HCT116 (cell line): ENCODE results near the gene KMT5C. TPM values are rescaled to one million over a fixed set of nuclear protein-coding genes. Genes with fewer than 3 reads are reported as not detected.

ENCODE experiments used
- ATAC-seq: fragments of 200-7000 bp; cut with Tn5 transposase; 2 replicates; pipeline ENCODE4 v1.9.1; 2020; ENCODE audit warnings: mild to moderate bottlenecking, moderate library complexity
- BruUV-seq: library from RNA; stranded (reverse); fragments of 400-500 nt; replicated peaks from 2 replicates; lab custom pipeline; 2021; lab: Mats Ljungman, UMichigan
- CTCF ChIA-PET: fragments of 300-600 bp; sonication (Branson Sonifier 250); formaldehyde crosslinking; loops from one replicate; lab custom pipeline; 2021; ENCODE audit warnings: antibody characterized with exemption; lab: Charles Lee
- POLR2A ChIA-PET: fragments of 300-600, 350-600 bp; sonication (Branson Sonifier 250); formaldehyde crosslinking; loops from one replicate; lab custom pipeline; 2021; ENCODE audit warnings: antibody characterized with exemption; lab: Charles Lee
- RAD21 ChIA-PET, 2 experiments: fragments of 300-600 bp; sonication (Branson Sonifier 250); formaldehyde crosslinking; loops; one replicate each; lab custom pipeline; 2023; ENCODE audit warnings: low total read pairs in 2 of 2; ENCODE audit not compliant: uncharacterized antibody in 2 of 2, unreplicated experiment in 2 of 2, low non-redundant PET in 1 of 2; lab: Charles Lee
- DNase-seq: peaks from one replicate; pipeline ENCODE4 v3.0.0-alpha.2; 2010; ENCODE audit warnings: low read depth, low spot score
- H2AFZ ChIP-seq: fragments of 200-600 bp; shearing (Covaris generic), sonication (generic); 2 replicates; pipeline ENCODE4 v1.6.1; 2017; ENCODE audit warnings: low read depth, mixed run types, mixed read lengths, antibody characterized with exemption, low read length; ENCODE audit not compliant: poor library complexity, severe bottlenecking
- H3K27ac ChIP-seq: 2 replicates; pipeline ENCODE4 v1.5.1; 2012; ENCODE audit warnings: low read depth, low read length
- H3K27me3 ChIP-seq: fragments of 200-600 bp; sonication (generic); 2 replicates; pipeline ENCODE4 v1.6.1; 2016; ENCODE audit warnings: mixed run types, low read length, mixed read lengths; ENCODE audit not compliant: insufficient read depth
- H3K36me3 ChIP-seq, 2 experiments: fragments of 200-500 bp in 1 of 2; fragments of 200-600 bp in 1 of 2; sonication (Bioruptor generic) in 1 of 2; sonication (generic) in 1 of 2; 2 replicates each; pipeline versions ENCODE4 v1.5.1 to v1.6.1; 2014 to 2016; ENCODE audit warnings: low read length in 2 of 2, inconsistent platforms in 1 of 2, mixed read lengths in 1 of 2, mixed run types in 1 of 2; ENCODE audit not compliant: insufficient read depth in 2 of 2, control insufficient read depth in 1 of 2
- H3K4me1 ChIP-seq, 2 experiments: fragments of 200-600 bp in 1 of 2; sonication (generic) in 1 of 2; 2 replicates each; pipeline versions ENCODE4 v1.5.1 to v1.6.1; 2012 to 2017; ENCODE audit warnings: low read length in 2 of 2, inconsistent platforms in 1 of 2, mild to moderate bottlenecking in 1 of 2, mixed read lengths in 1 of 2, mixed run types in 1 of 2, moderate library complexity in 1 of 2; ENCODE audit not compliant: insufficient read depth in 2 of 2, control insufficient read depth in 1 of 2
- H3K4me2 ChIP-seq: fragments of 200-600 bp; sonication (generic); 2 replicates; pipeline ENCODE4 v1.6.1; 2017; ENCODE audit warnings: mixed run types, low read length, mixed read lengths
- H3K4me3 ChIP-seq, 2 experiments: fragments of 200-600 bp in 1 of 2; sonication (generic) in 1 of 2; replicated peaks in 1 of 2; 2 replicates each; pipeline ENCODE4 v1.5.1; 2011 to 2016; ENCODE audit warnings: low read length in 2 of 2, control low read depth in 1 of 2, low read depth in 1 of 2, mild to moderate bottlenecking in 1 of 2, mixed read lengths in 1 of 2, mixed run types in 1 of 2
- H3K79me2 ChIP-seq: fragments of 200-600 bp; sonication (generic); 2 replicates; pipeline ENCODE4 v1.6.1; 2017; ENCODE audit warnings: mild to moderate bottlenecking, mixed run types, low read length, moderate library complexity, mixed read lengths; ENCODE audit not compliant: insufficient read depth
- H3K9ac ChIP-seq: fragments of 200-600 bp; sonication (generic); 2 replicates; pipeline ENCODE4 v1.6.1; 2016; ENCODE audit warnings: low read length, mixed read lengths
- H3K9me2 ChIP-seq: fragments of 200-600 bp; sonication (generic), shearing (Covaris generic); 2 replicates; pipeline ENCODE4 v1.6.1; 2017; ENCODE audit warnings: mixed run types, mild to moderate bottlenecking, moderate library complexity; ENCODE audit not compliant: insufficient read depth
- H3K9me3 ChIP-seq, 2 experiments: fragments of 200-500 bp in 1 of 2; fragments of 200-600 bp in 1 of 2; sonication (Bioruptor generic) in 1 of 2; sonication (generic) in 1 of 2; 2 replicates each; pipeline ENCODE4 v1.6.1; 2014 to 2017; ENCODE audit warnings: low read length in 2 of 2, mixed read lengths in 2 of 2, inconsistent platforms in 1 of 2, low read depth in 1 of 2, mild to moderate bottlenecking in 1 of 2, mixed run types in 1 of 2, moderate library complexity in 1 of 2; ENCODE audit not compliant: control insufficient read depth in 1 of 2, insufficient read depth in 1 of 2
- H4K20me1 ChIP-seq: fragments of 200-600 bp; sonication (generic), shearing (Covaris generic); 2 replicates; pipeline ENCODE4 v1.6.1; 2017; ENCODE audit warnings: mixed run types, mild to moderate bottlenecking, moderate library complexity; ENCODE audit not compliant: insufficient read depth
- ELF1 ChIP-seq: IDR thresholded peaks from 2 replicates; pipeline ENCODE4 v1.6.1; 2012; ENCODE audit warnings: low read depth, borderline replicate concordance
- EZH2 ChIP-seq: fragments of 200-600 bp; sonication (generic); IDR thresholded peaks from 2 replicates; pipeline ENCODE4 v1.6.1; 2017; ENCODE audit warnings: antibody characterized with exemption, mixed run types
- EZH2phosphoT487 ChIP-seq: fragments of 200-600 bp; IDR thresholded peaks from 2 replicates; pipeline ENCODE4 v1.6.1; 2018; ENCODE audit warnings: antibody characterized with exemption, borderline replicate concordance
- FOSL1 ChIP-seq: IDR thresholded peaks from 2 replicates; pipeline ENCODE4 v1.6.1; 2012; ENCODE audit warnings: low read depth
- POLR2AphosphoS5 ChIP-seq: IDR thresholded peaks from 2 replicates; pipeline ENCODE4 v1.6.1; 2011; ENCODE audit warnings: mild to moderate bottlenecking, low read depth, low read length, moderate library complexity
- RAD21 ChIP-seq: IDR thresholded peaks from 2 replicates; pipeline ENCODE4 v1.6.1; 2012; ENCODE audit warnings: low read depth, mild to moderate bottlenecking
- YY1 ChIP-seq: IDR thresholded peaks from 2 replicates; pipeline ENCODE4 v1.6.1; 2011; ENCODE audit warnings: low read length, low read depth, moderate library complexity, mild to moderate bottlenecking; ENCODE audit not compliant: insufficient replicate concordance; ENCODE audit errors: extremely low read depth
- intact Hi-C: fragments of 100-400 bp; cut with micrococcal nuclease; formaldehyde crosslinking; loops from 2 replicates; pipeline ENCODE4 v1.10.0; 2022
- total RNA-seq: library from RNA; stranded (reverse); gene quantifications from one replicate; pipeline ENCODE4 v1.2.1, GENCODE V29; 2021; ENCODE audit not compliant: unreplicated experiment
- TF ChIP-seq, protein P1 (sequence below): IDR thresholded peaks from 2 replicates; pipeline ENCODE4 v1.6.1; 2012; ENCODE audit warnings: low read depth

Gene KMT5C
- total RNA-seq, 1 experiment from 2014 or later: 27.5 TPM

DNA sequence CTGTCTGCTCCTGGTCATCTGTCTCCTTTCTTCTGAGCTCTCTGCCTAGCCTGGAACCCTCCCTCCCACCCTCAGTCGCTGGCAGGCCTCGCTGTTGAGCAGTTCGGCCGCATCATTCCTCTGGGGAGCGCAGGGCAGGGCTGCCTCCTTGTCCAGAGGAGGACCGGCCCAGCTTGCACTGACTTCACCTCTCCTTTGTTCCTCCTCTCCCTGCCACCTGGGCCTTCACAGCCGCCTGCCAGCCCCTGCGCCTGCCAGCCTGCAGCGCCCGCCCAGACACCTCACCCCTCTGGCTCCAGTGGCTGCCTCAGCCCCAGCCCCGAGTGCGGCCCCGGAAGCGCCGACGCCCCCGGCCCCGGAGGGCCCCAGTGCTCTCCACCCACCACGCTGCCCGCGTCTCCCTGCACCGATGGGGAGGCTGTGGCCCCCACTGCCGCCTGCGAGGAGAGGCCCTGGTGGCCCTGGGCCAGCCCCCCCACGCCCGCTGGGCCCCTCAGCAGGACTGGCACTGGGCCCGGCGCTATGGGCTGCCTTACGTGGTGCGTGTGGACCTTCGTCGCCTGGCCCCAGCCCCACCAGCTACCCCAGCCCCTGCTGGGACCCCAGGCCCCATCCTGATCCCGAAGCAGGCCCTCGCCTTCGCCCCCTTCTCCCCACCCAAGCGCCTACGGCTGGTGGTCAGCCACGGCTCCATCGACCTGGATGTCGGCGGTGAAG is 7.2 kb downstream of the KMT5C start:
- Histone ChIP-seq H3K27ac (no peak overlapping the region; the same call in 1 of the 2 replicates), H3K4me1 (peaks cover 8 to 30% of the 10 kb centered on the region in 2 experiments; a peak in 3 of 4 replicates)
- POLR2A ChIA-PET: no interaction called here

More for the DNA sequence above, 7.2 kb downstream of the KMT5C start:
- intact Hi-C loops: no loop called here
- Histone ChIP-seq H3K9me3 (no peaks in the 10 kb centered on the region), H3K9ac (no peak overlapping the region), H3K79me2 (no peaks in the 10 kb centered on the region), H2AFZ (no peak overlapping the region), H3K9me2 (no peaks in the 10 kb centered on the region), H3K27me3 (no peaks in the 10 kb centered on the region), H3K36me3 (peaks cover 4 to 5% of the 10 kb centered on the region in 2 experiments; a peak in 3 of 4 replicates), H3K4me3 (no peak overlapping the region), H3K4me2 (no peak overlapping the region), H4K20me1 (no peaks in the 10 kb centered on the region)
- no TSS peak for BruUV-seq
- ChIA-PET CTCF (interaction anchor here (1.2 kb wide), 1 partner anchor 45 kb away, joined by 3 read pairs; no protein-coding TSS in a partner anchor), RAD21 (no interaction called here)
- no peak for TF ChIP-seq EZH2
- no peak for TF ChIP-seq FOSL1
- TF ChIP-seq POLR2AphosphoS5: no peak
- no peak for TF ChIP-seq EZH2phosphoT487
- no peak for TF ChIP-seq YY1
- TF ChIP-seq, protein P1, sequence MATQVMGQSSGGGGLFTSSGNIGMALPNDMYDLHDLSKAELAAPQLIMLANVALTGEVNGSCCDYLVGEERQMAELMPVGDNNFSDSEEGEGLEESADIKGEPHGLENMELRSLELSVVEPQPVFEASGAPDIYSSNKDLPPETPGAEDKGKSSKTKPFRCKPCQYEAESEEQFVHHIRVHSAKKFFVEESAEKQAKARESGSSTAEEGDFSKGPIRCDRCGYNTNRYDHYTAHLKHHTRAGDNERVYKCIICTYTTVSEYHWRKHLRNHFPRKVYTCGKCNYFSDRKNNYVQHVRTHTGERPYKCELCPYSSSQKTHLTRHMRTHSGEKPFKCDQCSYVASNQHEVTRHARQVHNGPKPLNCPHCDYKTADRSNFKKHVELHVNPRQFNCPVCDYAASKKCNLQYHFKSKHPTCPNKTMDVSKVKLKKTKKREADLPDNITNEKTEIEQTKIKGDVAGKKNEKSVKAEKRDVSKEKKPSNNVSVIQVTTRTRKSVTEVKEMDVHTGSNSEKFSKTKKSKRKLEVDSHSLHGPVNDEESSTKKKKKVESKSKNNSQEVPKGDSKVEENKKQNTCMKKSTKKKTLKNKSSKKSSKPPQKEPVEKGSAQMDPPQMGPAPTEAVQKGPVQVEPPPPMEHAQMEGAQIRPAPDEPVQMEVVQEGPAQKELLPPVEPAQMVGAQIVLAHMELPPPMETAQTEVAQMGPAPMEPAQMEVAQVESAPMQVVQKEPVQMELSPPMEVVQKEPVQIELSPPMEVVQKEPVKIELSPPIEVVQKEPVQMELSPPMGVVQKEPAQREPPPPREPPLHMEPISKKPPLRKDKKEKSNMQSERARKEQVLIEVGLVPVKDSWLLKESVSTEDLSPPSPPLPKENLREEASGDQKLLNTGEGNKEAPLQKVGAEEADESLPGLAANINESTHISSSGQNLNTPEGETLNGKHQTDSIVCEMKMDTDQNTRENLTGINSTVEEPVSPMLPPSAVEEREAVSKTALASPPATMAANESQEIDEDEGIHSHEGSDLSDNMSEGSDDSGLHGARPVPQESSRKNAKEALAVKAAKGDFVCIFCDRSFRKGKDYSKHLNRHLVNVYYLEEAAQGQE: no peak
- no peak for TF ChIP-seq RAD21
- no peak for TF ChIP-seq ELF1
- no peak for DNase-seq
- ATAC-seq: no peak
